Stimulated activated CD8-positive, alpha-beta memory T cell treated with anti-CD3 and anti-CD28 coated beads, Interleukin-12 subunit alpha, Interleukin-12 subunit beta, amount 100 ng/mL, for 4 hours (primary cell): ENCODE results near the gene PLEKHA3.

Experiments used
- DNase-seq: peaks from one replicate; pipeline ENCODE4 v3.0.0-alpha.2; 2020; ENCODE audit warnings: low read depth

PLEKHA3 gene

GRCh38 chr2:178478439-178479274 lies 1.6 kb upstream of the PLEKHA3 start, which contains the start of gene FKBP7:
FKBP7 (minus strand) TSS chr2:178478600; CDS start chr2:178478499, 101 bp downstream.
- DNase-seq, result peak; percentile 74

- DNase-seq, result no peak
Observed at GRCh38 chr2:178479275-178479616, 1.0 kb upstream of the PLEKHA3 start.

GRCh38 chr2:178479758-178480226 lies 465 bp upstream of the PLEKHA3 start:
- DNase-seq, result no peak

- no peak for DNase-seq
Observed at GRCh38 chr2:178482437-178482836, 2.2 kb downstream of the PLEKHA3 start.

DNA sequence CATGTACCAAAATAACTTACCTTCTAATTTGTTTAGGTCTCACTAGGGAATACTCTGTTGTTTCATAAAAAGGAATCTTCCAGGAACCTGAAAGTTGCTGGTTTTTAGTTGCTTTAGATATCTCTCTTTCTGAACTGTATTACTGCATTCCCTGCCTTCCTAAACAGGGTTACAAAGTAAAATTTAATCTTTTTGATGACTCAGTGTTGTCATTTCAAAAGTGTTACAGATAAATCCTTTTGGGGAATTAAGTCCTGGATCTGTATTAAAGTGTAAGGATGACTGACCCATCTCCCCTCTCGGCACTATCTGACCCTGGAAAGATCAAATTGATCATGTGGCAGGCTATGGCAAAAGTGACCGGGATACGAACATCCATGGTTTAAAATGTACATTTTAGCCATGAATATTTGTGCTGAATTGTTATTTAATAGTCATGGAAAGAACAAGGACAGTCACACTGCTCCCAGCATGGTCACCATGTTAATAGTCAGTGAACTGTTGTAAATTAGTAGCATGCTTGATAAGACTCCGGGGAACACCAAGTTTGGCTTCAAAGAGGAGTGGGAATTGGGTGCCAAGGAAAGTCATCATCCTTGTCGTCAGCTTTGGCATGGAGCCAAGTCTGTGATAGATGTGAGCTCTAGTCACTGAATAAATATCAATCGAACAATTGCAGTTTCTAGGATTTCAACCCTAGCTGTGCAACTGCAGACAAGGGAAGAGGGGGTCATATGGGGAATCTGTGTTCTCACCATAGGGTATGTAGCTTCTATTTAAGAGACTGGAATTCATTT lies 4.2 kb downstream of the PLEKHA3 start:
- no peak for DNase-seq

DNA sequence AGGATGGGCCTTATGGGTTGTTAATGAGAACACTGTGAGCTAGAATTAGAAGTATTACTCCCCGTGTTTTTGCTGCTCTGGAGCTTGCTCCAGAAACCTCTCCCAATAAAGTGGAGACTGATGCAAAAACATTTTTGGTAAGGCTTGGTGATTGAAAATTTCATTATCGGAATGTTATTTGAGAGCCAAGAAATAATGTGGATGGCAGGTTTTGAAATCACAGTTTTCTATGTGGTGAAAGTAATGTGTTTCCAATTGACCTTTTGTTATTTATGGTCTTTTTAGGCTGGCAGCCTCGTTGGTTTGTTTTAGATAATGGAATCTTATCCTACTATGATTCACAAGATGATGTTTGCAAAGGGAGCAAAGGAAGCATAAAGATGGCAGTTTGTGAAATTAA lies 5.1 kb downstream of the PLEKHA3 start:
- DNase-seq, result no peak

- no peak for DNase-seq
Observed at GRCh38 chr2:178491612-178492011, 11.4 kb downstream of the PLEKHA3 start.

GRCh38 chr2:178496049-178496448 lies 15.8 kb downstream of the PLEKHA3 start:
- no peak for DNase-seq

- DNase-seq, result no peak
Observed at GRCh38 chr2:178498137-178498536, 17.9 kb downstream of the PLEKHA3 start.

- no peak for DNase-seq
Observed at GRCh38 chr2:178499640-178500039, 19.4 kb downstream of the PLEKHA3 start.

DNA sequence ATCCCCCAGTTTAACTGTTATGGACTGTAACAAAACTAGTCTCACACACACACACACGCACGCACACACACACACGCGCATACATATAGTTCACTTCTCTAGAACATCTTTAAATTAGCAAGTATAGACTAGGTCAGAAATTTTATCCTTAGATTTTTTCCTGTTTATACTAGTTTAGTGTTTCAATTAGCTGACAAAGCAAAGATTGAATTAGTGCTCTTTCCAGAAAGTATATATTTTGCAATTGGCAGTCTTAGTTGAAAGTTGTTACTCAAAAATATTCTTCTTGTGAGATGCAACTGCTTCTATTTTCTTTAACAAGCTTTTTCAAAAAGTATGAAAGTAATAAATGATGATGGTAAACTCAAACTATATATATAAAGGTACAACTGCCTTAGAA lies 22.5 kb downstream of the PLEKHA3 start:
- DNase-seq, result no peak

DNA sequence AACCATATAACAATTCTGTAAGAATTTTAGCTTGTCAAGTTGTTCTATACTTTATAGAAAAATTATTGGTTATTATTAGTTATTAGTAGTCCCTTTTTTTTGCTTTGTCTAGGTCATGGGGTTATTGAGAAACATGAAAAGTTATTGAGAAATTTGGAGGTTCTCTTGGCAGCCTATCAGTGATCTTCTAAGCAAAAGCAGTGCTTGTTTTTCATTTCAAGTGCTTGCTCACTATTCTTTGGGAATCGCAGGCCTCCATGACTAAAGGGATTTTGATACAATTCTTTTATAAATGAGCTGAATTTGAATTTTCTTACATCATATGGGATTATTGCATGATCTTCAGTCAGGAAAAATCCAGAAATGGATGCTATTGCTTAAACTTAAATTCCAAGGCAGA lies 25.8 kb downstream of the PLEKHA3 start:
- DNase-seq, result no peak

DNA sequence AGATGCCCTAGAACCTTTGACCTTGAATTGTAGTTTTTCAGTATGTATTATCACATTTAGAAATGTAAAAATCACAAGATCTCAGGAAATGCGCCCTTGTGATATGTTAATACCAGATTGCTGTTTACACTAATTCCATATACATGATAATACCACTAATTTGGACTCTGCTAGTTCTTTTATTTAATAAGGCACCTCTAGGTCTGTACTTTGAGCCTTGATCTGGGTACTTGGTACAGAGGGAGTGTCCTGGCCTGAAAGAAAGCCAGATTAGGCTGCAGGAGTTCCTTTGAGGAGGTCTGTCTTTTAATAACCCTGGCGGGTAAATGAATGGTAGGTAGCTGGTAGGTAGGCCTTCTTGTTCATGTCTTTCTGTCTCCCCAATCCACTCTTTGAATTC lies 26.3 kb downstream of the PLEKHA3 start:
- no peak for DNase-seq

DNA sequence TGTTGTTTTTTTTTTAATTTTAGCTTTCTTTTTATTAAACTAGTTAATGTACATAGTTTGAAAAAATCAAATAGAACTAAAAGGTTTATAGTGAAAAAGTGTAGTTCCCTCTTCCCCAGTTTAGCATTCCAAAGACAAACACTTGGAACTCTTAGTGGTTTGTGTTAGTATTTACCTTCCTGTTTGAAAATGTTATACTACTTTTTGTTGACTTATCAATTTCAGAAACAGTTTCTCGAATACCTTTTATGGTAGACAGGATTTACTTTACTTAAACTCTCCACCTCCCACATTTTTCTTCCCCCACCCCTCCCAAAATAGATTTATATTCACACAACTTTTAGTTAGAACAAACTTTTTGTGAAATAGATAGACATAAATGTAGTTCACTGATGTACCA lies 26.7 kb downstream of the PLEKHA3 start:
- DNase-seq, result no peak

GRCh38 chr2:178508646-178509045 lies 28.4 kb downstream of the PLEKHA3 start:
- DNase-seq, result no peak

DNA sequence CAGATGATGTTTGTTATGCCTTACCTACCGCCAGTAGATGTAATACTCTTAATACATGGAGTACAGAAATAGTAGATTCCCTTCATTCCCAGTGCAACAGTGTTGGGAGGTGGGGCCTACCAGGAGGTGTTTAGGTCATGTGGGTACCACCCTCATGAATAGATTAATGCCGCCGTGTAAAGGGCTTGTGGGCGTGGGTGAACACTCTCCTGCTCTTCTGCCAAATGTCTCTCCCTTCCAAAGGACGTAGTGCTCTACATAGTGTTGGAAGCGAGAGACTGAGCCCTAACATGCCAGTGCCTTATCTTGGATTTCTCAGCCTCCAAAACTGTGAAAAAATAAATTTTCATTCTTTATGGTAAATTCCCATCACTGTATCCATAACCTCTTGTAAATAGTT lies 30.1 kb downstream of the PLEKHA3 start:
- no peak for DNase-seq

GRCh38 chr2:178512484-178512883 lies 32.2 kb downstream of the PLEKHA3 start:
- no peak for DNase-seq

GRCh38 chr2:178513876-178514275 lies 33.6 kb downstream of the PLEKHA3 start:
- DNase-seq, result no peak

GRCh38 chr2:178514664-178515063 lies 34.4 kb downstream of the PLEKHA3 start:
- no peak for DNase-seq

DNA sequence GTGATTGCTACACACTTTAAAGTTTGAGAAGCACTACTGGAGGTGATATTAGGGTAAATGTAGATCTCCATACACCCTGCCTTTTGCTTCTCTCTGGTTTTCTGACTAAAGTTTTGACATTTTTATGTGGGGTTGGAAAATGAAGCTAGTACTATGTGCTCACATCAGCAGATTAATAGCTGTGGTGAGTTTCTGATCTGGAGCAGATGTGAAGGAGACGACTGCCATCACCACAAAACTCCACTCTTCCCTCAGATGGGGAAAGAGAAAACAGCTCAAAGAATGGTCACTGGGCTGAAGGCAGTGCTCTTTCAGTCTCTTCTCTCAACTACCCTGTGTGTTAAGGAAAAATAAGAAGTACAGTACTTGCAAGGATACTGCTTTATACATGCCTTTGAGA lies 37.2 kb downstream of the PLEKHA3 start:
- no peak for DNase-seq

GRCh38 chr2:178521304-178522150 lies 41.3 kb downstream of the PLEKHA3 start:
- DNase-seq, result no peak

DNA sequence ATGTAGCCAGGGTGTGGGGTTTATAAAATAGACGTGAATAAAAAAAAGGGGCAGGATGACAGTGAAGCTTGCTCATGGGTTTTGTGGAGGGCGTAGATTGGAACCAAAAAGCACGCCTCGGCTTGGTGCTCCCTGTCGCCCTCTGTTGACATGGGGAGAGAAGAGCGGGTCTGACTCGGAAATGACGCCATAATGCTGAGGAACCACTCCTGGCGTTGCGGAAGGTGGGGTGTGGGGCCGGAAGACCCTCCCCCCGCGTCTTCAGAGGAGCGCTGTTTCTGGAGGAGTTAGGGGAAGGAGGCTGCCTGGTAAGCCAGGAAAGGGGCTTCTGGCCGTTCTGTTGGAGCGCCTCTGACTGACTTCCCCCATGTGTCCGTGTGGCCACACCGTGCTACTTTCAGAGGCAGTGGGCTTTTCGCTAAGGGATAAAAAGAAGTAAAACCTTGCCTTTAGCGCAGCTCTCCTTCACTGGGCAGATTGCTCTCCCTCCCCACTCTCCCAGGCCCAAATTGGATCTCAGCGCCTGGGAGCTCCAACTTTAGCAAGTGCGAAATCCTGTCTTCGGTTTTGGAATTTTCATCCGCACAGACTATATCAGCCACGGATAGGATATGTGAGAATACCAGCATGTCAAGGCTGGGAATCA lies 42.8 kb downstream of the PLEKHA3 start:
- DNase-seq, result peak; percentile 68
